HG03520 (cell line): ENCODE measurements around the gene TAMALIN.

Source experiments
- ATAC-seq: cut with Tn5 transposase; IDR thresholded peaks from one replicate; pipeline ENCODE4 v1.9.1; 2021; ENCODE audit warnings: mild to moderate bottlenecking, moderate library complexity; ENCODE audit not compliant: unreplicated experiment

The TAMALIN gene

GRCh38 chr12:52054231-52054832 is 47.6 kb downstream of the TAMALIN start:
- ATAC-seq, result no peak

- no peak for ATAC-seq
Measured at GRCh38 chr12:52054833-52055730, 48.3 kb downstream of the TAMALIN start.

- no peak for ATAC-seq
Measured at GRCh38 chr12:52055731-52056711, 49.3 kb downstream of the TAMALIN start.

GRCh38 chr12:52056801-52057637 is 50.3 kb downstream of the TAMALIN start:
- no peak for ATAC-seq

GRCh38 chr12:52057638-52058576 is 51.2 kb downstream of the TAMALIN start:
- ATAC-seq, result no peak

GRCh38 chr12:52058631-52059361 is 52.0 kb downstream of the TAMALIN start:
- ATAC-seq, result no peak

- no peak for ATAC-seq
Measured at GRCh38 chr12:52059582-52060497, 53.1 kb downstream of the TAMALIN start.

- no peak for ATAC-seq
Measured at GRCh38 chr12:52060498-52061177, 53.9 kb downstream of the TAMALIN start.

- ATAC-seq, result no peak
Measured at GRCh38 chr12:52061470-52062166, 54.9 kb downstream of the TAMALIN start.

- no peak for ATAC-seq
Measured at GRCh38 chr12:52062167-52063081, 55.7 kb downstream of the TAMALIN start.

- ATAC-seq, result no peak
Measured at GRCh38 chr12:52063082-52063924, 56.6 kb downstream of the TAMALIN start.

GRCh38 chr12:52063981-52064649 is 57.4 kb downstream of the TAMALIN start:
- ATAC-seq, result no peak
